Liver (tissue), 9 donors: Measurements from ENCODE around the gene BIRC5. TPM values are rescaled to one million over a fixed set of nuclear protein-coding genes. Genes with fewer than 3 reads are reported as not detected.

ENCODE experiments used
- DNase-seq: peaks from one replicate; pipeline ENCODE4 v3.0.0-alpha.2; 2017; ENCODE audit warnings: low spot score
- H3K27ac ChIP-seq, 2 donors: one replicate each; pipeline ENCODE4 v1.7.0; 2013; ENCODE audit warnings: inconsistent platforms in 2 of 2, low read length in 2 of 2, control low read depth in 1 of 2, low read depth in 1 of 2, mild to moderate bottlenecking in 1 of 2
- H3K27me3 ChIP-seq, 4 donors: one replicate each; pipeline versions ENCODE4 v1.6.1 to v1.7.0; 2013; ENCODE audit warnings: low read length in 3 of 4, inconsistent platforms in 1 of 4, mild to moderate bottlenecking in 1 of 4, moderate library complexity in 1 of 4; ENCODE audit not compliant: control insufficient read depth in 4 of 4, insufficient read depth in 4 of 4
- H3K36me3 ChIP-seq, 4 donors: one replicate each; pipeline versions ENCODE4 v1.6.1 to v1.7.0; 2013; ENCODE audit warnings: low read length in 3 of 4, mild to moderate bottlenecking in 3 of 4, low read depth in 1 of 4, moderate library complexity in 1 of 4; ENCODE audit not compliant: control insufficient read depth in 4 of 4, insufficient read depth in 3 of 4
- H3K4me1 ChIP-seq, 4 donors: one replicate each; pipeline versions ENCODE4 v1.6.1 to v1.7.0; 2013; ENCODE audit warnings: low read length in 3 of 4, mild to moderate bottlenecking in 3 of 4, moderate library complexity in 1 of 4; ENCODE audit not compliant: control insufficient read depth in 4 of 4, insufficient read depth in 4 of 4
- H3K4me3 ChIP-seq, 3 donors: one replicate each; pipeline versions ENCODE4 v1.6.1 to v1.7.0; 2013; ENCODE audit warnings: low read length in 3 of 3, control low read depth in 1 of 3, low read depth in 1 of 3, mild to moderate bottlenecking in 1 of 3
- H3K9ac ChIP-seq, 2 donors: one replicate each; pipeline ENCODE4 v1.7.0; 2013; ENCODE audit warnings: low read length in 2 of 2, mild to moderate bottlenecking in 2 of 2, moderate library complexity in 2 of 2, control low read depth in 1 of 2, low read depth in 1 of 2
- H3K9me3 ChIP-seq, 4 donors: one replicate each; pipeline versions ENCODE4 v1.6.1 to v1.7.0; 2013; ENCODE audit warnings: low read length in 3 of 4; ENCODE audit not compliant: control insufficient read depth in 4 of 4
- EGR1 ChIP-seq, 2 donors: IDR thresholded peaks; 2 replicates each; pipeline ENCODE4 v1.6.1; 2016 to 2018; ENCODE audit warnings: antibody characterized with exemption in 2 of 2, low read depth in 2 of 2
- FOXA1 ChIP-seq: IDR thresholded peaks from 2 replicates; pipeline ENCODE4 v1.6.1; 2016; ENCODE audit warnings: antibody characterized with exemption
- FOXA2 ChIP-seq: IDR thresholded peaks from 2 replicates; pipeline ENCODE4 v1.6.1; 2016; ENCODE audit warnings: antibody characterized with exemption
- GABPA ChIP-seq, 2 donors: IDR thresholded peaks in 1 of 2; conservative IDR thresholded peaks in 1 of 2; 2 replicates each; pipeline ENCODE4 v1.6.1; 2016; ENCODE audit warnings: antibody characterized with exemption in 2 of 2, mild to moderate bottlenecking in 1 of 2, moderate library complexity in 1 of 2
- HNF4A ChIP-seq, 2 donors: conservative IDR thresholded peaks; 2 replicates each; pipeline ENCODE4 v1.6.1; 2016; ENCODE audit warnings: antibody characterized with exemption in 2 of 2, mild to moderate bottlenecking in 2 of 2
- HNF4G ChIP-seq: IDR thresholded peaks from 2 replicates; pipeline ENCODE4 v1.6.1; 2016; ENCODE audit warnings: antibody characterized with exemption
- JUND ChIP-seq, 2 donors: IDR thresholded peaks; 2 replicates each; pipeline ENCODE4 v1.6.1; 2016; ENCODE audit warnings: antibody characterized with exemption in 2 of 2
- NR2F2 ChIP-seq: IDR thresholded peaks from 2 replicates; pipeline ENCODE4 v1.6.1; 2016; ENCODE audit warnings: antibody characterized with exemption
- RAD21 ChIP-seq, 2 donors: IDR thresholded peaks; 2 replicates each; pipeline ENCODE4 v1.6.1; 2016; ENCODE audit warnings: antibody characterized with exemption in 2 of 2, mild to moderate bottlenecking in 2 of 2
- RXRA ChIP-seq, 2 donors: IDR thresholded peaks; 2 replicates each; pipeline ENCODE4 v1.6.1; 2017 to 2018; ENCODE audit warnings: antibody characterized with exemption in 2 of 2, mild to moderate bottlenecking in 1 of 2
- TAF1 ChIP-seq: conservative IDR thresholded peaks from 2 replicates; pipeline ENCODE4 v1.6.1; 2016; ENCODE audit warnings: antibody characterized with exemption, mild to moderate bottlenecking
- YY1 ChIP-seq: IDR thresholded peaks from 2 replicates; pipeline ENCODE4 v1.6.1; 2016; ENCODE audit warnings: antibody characterized with exemption, mild to moderate bottlenecking
- WGBS: extraction: QIAGEN DNeasy Blood & Tissue Kit; methylation state at CpG from one replicate; pipeline ENCODE4 v1.1.7; 2013; 5-methylcytosine and 5-hydroxymethylcytosine counted together
- polyA plus RNA-seq, 2 donors: library from polyadenylated mRNA; stranded (reverse) in 1 of 2; unstranded in 1 of 2; fragments of 200-250 nt in 1 of 2; fragments of >200 nt in 1 of 2; fragmentation: Nextera tagmentation in 1 of 2; extraction: Ambion mirVana in 1 of 2; gene quantifications; one replicate each; pipeline versions ENCODE4 v1.2.1 to v1.2.3, GENCODE V29; 2013 to 2015
- total RNA-seq, 2 donors: library from RNA; depleted of rRNA; stranded (reverse); fragments of >200 nt; gene quantifications; one replicate each; pipeline ENCODE4 v1.2.3, GENCODE V29; 2014
- TF ChIP-seq, protein P1 (sequence below): IDR thresholded peaks from 2 replicates; pipeline ENCODE4 v1.6.1; 2016; ENCODE audit warnings: antibody characterized with exemption
- TF ChIP-seq, protein P2 (sequence below): fragments of 150-350 bp; IDR thresholded peaks from 2 replicates; pipeline ENCODE4 v1.5.1; 2017; ENCODE audit warnings: improper control_type of control experiment, low read depth, low read length; ENCODE audit not compliant: missing input control
- TF ChIP-seq, protein P3 (sequence below): IDR thresholded peaks from 2 replicates; pipeline ENCODE4 v1.6.1; 2016; ENCODE audit warnings: antibody characterized with exemption
- donor health status: healthy.
- donor health status: healthy.
- donor health status: healthy.
- donor health status: healthy.
- donor health status: healthy.

Gene BIRC5
- total and polyA plus RNA-seq, 4 donors = 0.42 to 73.2 (median 3.1) TPM

DNA sequence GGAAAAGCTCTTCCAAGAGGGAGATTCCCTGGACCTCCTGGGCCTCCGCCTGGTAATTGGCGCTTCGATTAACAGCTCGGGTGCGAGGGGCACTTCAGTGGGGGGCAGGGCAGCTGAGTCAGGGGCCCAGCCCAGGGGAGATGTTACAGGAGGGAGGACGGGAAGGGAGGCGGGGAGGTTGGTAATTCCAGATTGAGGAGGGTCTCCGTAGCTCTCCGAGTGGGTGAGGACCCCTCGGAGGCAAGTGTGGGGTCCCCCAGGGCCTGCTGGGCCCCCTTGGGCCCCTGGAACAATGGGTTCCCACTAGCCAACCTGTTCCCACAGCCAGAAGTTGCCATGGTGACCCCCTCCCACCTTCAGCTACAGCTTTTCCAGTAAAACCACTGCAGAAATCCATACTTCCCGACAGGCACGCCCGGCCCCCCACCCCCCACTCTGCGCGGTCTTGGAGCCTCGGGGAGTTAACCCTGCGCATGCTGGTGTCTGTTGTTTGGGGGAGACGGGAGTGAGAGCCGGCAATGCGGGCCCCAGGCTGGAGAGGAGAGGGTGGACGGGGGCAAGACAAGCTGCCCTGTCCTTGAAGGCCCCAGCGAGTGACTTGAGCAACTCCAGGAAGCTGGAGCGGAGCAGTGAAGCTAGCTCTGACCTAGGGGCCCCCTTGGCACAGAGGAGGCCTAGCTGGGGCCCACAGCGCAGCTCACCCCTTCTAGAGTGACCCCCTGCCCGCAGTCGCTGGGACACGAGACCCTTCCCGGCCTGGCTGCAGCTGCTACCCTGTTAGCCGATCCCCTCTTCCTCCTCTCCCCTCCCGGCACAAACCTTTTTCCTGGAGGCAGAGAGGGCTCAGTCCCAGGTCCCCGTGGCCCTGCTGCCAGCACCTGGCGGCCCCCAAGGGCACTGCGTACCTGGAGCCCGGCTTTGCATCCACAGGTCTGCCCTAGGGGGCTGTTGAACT lies 55.2 kb downstream of the BIRC5 start:
- Histone ChIP-seq H3K9ac (no peak overlapping the region), H3K27ac (peak overlapping the region in 1 of 2 donors; percentile 37), H3K36me3 (no peaks in the 10 kb centered on the region), H3K9me3 (no peaks in the 10 kb centered on the region), H3K4me3 (peak overlapping the region in 1 of 3 donors; percentile 9), H3K27me3 (no peaks in the 10 kb centered on the region), H3K4me1 (peaks cover 10 to 24% (median 18%) of the 10 kb centered on the region in 4 donors)
- TF ChIP-seq FOXA2 = no peak
- no peak for DNase-seq
- 44% methylated on average over 34 of the region's 34 CpGs for WGBS

DNA sequence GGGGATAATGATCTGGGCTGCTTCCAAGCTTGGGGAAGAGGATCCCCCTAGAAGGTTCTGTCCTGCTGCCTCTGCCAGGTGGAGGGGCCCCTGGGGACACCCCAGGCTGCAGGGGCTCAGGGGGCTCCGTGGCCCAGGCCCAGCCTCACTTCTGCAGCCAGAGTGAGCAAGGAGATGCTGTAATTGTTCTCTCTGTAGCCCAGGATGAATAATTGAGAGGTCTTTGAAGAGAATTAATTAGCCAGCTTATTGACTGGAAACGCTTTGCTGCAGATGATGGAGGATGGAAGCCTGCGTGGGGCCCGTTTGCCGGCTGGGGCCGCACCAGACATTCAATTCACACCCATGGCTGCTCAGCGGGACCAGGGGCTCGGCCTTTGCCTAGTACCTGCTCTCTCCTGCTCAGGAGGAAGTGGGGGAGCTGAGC lies 55.9 kb downstream of the BIRC5 start:
- TF ChIP-seq NR2F2 (no peak), YY1 (no peak), FOXA1 (no peak), RXRA (IDR thresholded peaks at IDR 0.05) (no peak), JUND (IDR thresholded peaks at IDR 0.05) (no peak), RAD21 (IDR thresholded peaks at IDR 0.05) (no peak), FOXA2 (no peak), HNF4A (conservative IDR thresholded peaks at IDR 0.05) (no peak), EGR1 (IDR thresholded peaks at IDR 0.05; ENCODE audit: low read depth in 2 of 2) (no peak), TAF1 (no peak), HNF4G (no peak), GABPA (IDR thresholded peaks at IDR 0.05 in 1 of 2, conservative IDR thresholded peaks at IDR 0.05 in 1 of 2) (no peak)
- TF ChIP-seq, protein P1, sequence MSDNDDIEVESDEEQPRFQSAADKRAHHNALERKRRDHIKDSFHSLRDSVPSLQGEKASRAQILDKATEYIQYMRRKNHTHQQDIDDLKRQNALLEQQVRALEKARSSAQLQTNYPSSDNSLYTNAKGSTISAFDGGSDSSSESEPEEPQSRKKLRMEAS = no peak
- TF ChIP-seq, protein P2, sequence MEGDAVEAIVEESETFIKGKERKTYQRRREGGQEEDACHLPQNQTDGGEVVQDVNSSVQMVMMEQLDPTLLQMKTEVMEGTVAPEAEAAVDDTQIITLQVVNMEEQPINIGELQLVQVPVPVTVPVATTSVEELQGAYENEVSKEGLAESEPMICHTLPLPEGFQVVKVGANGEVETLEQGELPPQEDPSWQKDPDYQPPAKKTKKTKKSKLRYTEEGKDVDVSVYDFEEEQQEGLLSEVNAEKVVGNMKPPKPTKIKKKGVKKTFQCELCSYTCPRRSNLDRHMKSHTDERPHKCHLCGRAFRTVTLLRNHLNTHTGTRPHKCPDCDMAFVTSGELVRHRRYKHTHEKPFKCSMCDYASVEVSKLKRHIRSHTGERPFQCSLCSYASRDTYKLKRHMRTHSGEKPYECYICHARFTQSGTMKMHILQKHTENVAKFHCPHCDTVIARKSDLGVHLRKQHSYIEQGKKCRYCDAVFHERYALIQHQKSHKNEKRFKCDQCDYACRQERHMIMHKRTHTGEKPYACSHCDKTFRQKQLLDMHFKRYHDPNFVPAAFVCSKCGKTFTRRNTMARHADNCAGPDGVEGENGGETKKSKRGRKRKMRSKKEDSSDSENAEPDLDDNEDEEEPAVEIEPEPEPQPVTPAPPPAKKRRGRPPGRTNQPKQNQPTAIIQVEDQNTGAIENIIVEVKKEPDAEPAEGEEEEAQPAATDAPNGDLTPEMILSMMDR = no peak
- TF ChIP-seq, protein P3, sequence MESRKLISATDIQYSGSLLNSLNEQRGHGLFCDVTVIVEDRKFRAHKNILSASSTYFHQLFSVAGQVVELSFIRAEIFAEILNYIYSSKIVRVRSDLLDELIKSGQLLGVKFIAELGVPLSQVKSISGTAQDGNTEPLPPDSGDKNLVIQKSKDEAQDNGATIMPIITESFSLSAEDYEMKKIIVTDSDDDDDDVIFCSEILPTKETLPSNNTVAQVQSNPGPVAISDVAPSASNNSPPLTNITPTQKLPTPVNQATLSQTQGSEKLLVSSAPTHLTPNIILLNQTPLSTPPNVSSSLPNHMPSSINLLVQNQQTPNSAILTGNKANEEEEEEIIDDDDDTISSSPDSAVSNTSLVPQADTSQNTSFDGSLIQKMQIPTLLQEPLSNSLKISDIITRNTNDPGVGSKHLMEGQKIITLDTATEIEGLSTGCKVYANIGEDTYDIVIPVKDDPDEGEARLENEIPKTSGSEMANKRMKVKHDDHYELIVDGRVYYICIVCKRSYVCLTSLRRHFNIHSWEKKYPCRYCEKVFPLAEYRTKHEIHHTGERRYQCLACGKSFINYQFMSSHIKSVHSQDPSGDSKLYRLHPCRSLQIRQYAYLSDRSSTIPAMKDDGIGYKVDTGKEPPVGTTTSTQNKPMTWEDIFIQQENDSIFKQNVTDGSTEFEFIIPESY = no peak
- Histone ChIP-seq H3K36me3 (no peaks in the 10 kb centered on the region), H3K4me3 (no peak overlapping the region), H3K9me3 (no peaks in the 10 kb centered on the region), H3K27ac (no peak overlapping the region), H3K4me1 (peaks cover 10 to 24% (median 18%) of the 10 kb centered on the region in 4 donors), H3K27me3 (no peaks in the 10 kb centered on the region), H3K9ac (no peak overlapping the region)
- DNase-seq = no peak
- 83% methylated on average over 8 of the region's 8 CpGs for WGBS
